Heart left ventricle (tissue), 13 donors: ENCODE measurements around the gene CAMKMT.

ENCODE experiments used
- POLR2A ChIP-seq, 2 donors: fragments of 450-650 bp; IDR thresholded peaks; one replicate each; pipeline ENCODE4 v1.6.1; 2017; ENCODE audit warnings: antibody characterized with exemption in 2 of 2, mild to moderate bottlenecking in 2 of 2, moderate library complexity in 2 of 2
- TF ChIP-seq, protein P1 (sequence below), 12 donors: fragments of 200-600 bp; sonication (generic) in 4 of 12; IDR thresholded peaks; one replicate each; pipeline versions ENCODE4 v1.5.0 to v1.8.0; 2018 to 2022; ENCODE audit warnings: antibody characterized with exemption in 12 of 12, mild to moderate bottlenecking in 5 of 12
- donor health status: ischemic (EF 13 %, LVEDD 7.1; RV severe dilation, severe dysfunction).
- donor health status: DM: no; HTN: yes; CAD: no.
- donor health status: DM: no; HTN: no; CAD: no.
- donor health status: ischemic (EF 25% LVEDD 6.9; RV normal size, moderate dysfunction).
- donor health status: ischemic (EF 25% LVEDD 5.7; RV mildly dilated, moderate dysfunction).
- donor health status: ischemic (EF 35%, LVEDD 5.7; RV mildly dilated, moderate dysfunction).
- donor health status: nonischemic (EF 11% LVEDD 7.7; RV severe dilation, severe dysfunction).
- donor health status: DM: yes; HTN: yes; CAD: no.
- donor health status: PGD.
- donor health status: ischemic (EF 29% LVEDD 5.4; RV normal size, mild dysfunction).
- donor health status: nonischemic (EF 23%, LVEDD 6.1; RV moderate dilation, normal function).

DNA sequence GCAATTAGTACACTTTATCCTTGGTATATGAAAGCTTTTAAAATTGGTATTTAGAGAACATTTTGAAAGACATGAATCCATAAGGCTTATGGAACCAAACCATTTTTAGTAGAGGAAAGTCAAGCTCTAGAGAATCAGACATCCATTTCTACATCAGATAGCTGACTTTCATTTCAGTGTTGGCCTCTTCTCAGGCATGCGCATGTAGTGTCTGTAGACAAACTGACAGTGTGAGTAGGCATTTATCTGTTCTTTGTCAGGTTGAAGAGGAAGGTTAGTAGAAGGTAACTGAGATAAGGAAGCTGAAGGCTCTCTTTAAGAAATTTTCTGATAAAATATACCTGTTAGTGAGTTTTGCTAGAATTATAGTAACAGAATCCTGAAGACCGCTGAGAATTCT, 357.8 kb downstream of the CAMKMT start:
- TF ChIP-seq POLR2A (IDR thresholded peaks at IDR 0.05), result no peak
- TF ChIP-seq, protein P1, sequence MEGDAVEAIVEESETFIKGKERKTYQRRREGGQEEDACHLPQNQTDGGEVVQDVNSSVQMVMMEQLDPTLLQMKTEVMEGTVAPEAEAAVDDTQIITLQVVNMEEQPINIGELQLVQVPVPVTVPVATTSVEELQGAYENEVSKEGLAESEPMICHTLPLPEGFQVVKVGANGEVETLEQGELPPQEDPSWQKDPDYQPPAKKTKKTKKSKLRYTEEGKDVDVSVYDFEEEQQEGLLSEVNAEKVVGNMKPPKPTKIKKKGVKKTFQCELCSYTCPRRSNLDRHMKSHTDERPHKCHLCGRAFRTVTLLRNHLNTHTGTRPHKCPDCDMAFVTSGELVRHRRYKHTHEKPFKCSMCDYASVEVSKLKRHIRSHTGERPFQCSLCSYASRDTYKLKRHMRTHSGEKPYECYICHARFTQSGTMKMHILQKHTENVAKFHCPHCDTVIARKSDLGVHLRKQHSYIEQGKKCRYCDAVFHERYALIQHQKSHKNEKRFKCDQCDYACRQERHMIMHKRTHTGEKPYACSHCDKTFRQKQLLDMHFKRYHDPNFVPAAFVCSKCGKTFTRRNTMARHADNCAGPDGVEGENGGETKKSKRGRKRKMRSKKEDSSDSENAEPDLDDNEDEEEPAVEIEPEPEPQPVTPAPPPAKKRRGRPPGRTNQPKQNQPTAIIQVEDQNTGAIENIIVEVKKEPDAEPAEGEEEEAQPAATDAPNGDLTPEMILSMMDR (IDR thresholded peaks at IDR 0.05), result no peak
